GM12872 (cell line): Measurements from ENCODE around the gene CUEDC1.

ENCODE experiments used
- CTCF ChIP-seq: IDR thresholded peaks from 3 replicates; pipeline ENCODE4 v1.5.1; 2011; ENCODE audit warnings: low read depth, mild to moderate bottlenecking, low read length, moderate library complexity; ENCODE audit not compliant: insufficient read depth

CUEDC1 gene

GRCh38 chr17:57955183-57955931, at the start of gene CUEDC1:
TSS of gene CUEDC1 (minus strand) at chr17:57955412. CDS start at chr17:57885564, 69,848 bp downstream.
- TF ChIP-seq CTCF, result peak; percentile 29; the same call in 1 of the 3 replicates

GRCh38 chr17:58004060-58004459, 48.8 kb upstream of the CUEDC1 start:
- no peak for TF ChIP-seq CTCF

- no peak for TF ChIP-seq CTCF
Observed at GRCh38 chr17:58002973-58003372, 47.8 kb upstream of the CUEDC1 start.

- no peak for TF ChIP-seq CTCF
Observed at GRCh38 chr17:58002154-58002948, 47.1 kb upstream of the CUEDC1 start.

GRCh38 chr17:58001461-58002124, 46.4 kb upstream of the CUEDC1 start:
- TF ChIP-seq CTCF, result no peak

- TF ChIP-seq CTCF, result peak; percentile 70
Observed at GRCh38 chr17:57999496-58000017, 44.3 kb upstream of the CUEDC1 start.

GRCh38 chr17:57999010-57999495, 43.8 kb upstream of the CUEDC1 start:
- TF ChIP-seq CTCF, result no peak
